ENCODE data around the gene USP49. TPM values are rescaled to one million over a fixed set of nuclear protein-coding genes. Genes with fewer than 3 reads are reported as not detected.
A peak's percentile ranks its signal among the peaks of the same experiment; 100 is the strongest.
"Not testable (repeated sequence)": the region's sequence is repeated elsewhere in the genome, so short reads cannot be mapped to it uniquely, and the experiment has no call there.

The USP49 gene
- polyA plus RNA-seq, 1 donor, result 6.9 TPM

DNA sequence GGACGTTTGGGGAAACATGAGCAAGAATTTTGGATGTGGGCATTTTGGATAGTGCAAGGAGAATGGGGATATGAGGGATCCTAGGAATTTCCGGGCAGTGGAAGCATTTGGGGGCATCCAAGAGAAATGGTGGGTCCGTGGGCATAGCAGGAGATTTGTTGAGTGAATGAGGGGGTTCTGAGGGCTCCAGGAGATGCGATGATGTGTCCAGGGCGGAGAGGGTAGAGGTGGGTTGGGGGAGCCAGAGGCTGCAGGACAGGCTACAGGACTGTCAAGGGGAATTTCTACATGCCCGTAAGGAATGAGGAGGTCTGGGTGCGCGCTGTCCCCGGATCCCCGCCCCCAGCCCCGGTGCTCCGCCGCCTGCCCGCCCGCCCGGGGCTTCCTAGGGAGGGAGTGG, 115.8 kb downstream of the USP49 start:
- DNase-seq, result no peak

DNA sequence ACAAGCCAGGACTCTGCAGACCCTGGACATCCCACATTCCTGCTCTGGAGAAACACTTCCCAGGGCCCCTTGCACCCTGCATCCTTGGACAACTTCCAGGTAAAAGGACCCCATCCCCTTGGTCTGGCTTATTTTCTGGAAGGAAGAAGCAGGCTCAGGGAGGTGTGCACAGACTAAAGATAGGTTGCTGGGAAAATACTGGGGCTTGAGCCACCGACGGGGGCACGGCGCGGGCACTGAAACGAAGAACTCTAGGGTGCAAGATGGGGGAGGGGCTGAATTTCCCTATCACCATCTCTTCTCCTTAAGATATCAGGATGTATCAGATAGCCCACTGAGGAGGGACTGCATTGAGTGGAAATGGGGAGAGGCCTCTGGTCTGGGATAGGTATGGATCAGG, 116.3 kb downstream of the USP49 start:
- no peak for DNase-seq

DNA sequence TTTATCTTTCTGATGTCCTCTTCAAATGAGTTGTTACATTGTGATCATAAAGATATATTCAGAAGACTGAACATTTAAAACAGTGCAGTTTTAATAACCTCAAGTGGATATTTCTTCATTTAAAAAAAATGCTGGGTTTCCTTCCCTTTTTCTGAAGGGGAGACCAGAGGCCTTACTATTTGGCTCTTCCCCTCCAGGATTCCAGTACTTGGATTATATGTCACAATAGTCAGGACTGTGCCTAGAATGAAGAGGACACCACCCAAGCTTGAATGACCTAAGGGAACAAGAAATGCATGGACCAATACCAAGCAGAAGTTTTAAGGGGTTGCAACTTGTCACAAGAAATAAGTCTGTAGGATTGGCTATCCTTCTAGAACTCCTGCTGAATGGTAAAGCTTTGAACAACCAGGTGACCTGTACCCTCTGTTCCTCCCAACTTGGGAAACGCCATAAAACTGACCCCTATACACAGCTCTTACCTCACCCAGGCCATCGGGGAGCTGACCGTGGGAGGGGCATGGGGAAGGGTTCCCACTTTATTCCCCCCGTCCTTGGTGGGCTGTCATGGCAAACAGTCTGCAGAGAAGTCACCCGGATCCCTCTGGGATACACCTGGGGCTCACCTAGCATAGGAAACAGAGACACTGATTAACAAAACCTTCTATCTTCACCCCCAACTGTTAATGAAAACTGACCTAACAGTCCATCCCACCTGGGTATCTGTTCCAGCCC, 117.5 kb downstream of the USP49 start:
- DNase-seq, result no peak

DNA sequence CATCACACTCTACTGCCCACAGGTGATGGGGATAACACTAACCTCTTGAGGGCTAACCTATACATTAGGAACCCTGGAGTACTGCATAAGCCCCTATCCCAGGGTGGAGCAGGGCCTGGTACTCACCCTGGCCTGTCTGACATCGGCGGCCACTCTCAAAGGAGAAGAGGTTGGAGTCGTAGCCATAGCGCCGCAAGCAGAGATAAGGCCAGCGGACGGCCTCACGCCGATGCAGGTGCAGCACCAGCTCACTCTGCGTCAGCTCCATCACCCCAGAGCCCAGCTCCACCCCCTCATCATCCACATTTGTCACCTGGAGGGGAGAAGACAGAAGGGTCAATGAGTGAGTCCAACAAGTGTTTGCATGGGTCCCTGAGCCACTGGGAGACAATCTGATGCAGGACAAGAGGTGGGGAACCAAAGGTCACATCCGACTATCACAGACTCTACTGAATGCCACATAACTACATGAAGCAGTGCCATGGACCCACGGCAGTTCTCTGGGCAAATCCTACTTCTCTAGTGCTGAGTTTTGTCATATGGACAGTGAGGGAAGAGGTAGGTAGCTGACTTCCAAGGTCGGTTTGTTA, 119.8 kb downstream of the USP49 start:
- no peak for DNase-seq

DNA sequence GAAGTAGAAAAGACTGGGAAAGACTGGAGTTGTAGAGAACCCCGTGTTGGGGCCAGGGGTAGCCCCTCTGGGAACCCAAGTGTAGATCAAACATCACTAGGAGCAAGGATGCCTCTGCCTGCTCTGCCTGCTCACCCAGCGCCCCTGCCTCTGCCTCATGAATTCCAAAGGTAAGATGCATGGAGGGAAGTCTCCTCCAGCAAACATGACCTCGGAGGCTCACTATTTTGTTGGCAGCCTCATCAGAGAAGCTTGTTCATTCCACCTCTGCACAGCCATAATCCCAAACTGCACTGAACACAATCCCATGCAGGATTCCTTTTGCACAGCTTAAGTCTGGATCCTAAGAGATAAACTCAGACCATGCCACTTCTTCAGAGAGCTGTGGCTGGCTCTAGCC, 120.3 kb downstream of the USP49 start:
- DNase-seq, result no peak

DNA sequence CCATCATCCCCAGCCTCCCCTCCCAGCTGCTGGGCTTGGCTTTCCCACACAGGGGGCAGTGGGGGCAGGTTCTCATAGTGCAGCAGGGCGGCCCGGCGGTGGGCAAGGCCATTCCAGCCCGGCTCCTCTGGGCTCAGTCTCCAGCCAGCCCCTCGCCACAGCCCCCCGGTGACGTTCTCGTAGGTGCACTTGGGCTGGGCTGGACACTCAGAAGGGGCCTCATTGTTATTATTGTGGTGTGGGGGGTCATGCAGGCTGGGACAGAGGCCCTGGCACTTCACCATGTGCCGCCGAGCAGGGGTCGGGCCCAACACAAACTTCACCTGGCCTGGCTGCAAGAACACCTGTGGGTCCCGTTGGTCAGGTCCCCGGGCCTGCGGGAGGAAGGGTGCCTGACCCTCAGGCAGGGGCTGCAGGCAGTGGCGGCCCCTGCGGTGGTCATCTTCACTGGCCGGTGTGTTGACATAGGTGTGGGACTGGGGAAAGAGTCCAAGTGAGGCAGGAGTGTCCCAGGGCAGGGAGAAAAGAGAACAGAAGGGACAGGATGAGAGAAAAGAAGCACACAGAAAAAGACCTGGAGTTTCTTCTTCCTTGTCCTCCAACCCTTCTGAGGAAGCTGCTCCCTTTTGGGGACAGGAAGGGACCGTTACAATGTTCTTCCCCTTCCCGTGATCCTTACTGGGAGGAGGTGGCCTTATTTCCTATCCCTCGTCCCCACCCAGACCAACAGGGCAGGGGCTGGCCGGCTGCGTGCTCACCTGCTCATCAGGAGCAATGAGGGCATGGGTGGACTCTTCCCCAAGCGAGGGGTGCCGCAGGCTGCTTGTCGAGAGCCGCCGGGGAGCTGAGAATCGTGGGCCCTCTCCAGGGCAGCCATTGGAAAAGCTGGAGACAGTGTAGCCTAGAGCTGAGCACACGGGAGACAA, 123.9 kb downstream of the USP49 start:
- DNase-seq, result no peak

DNA sequence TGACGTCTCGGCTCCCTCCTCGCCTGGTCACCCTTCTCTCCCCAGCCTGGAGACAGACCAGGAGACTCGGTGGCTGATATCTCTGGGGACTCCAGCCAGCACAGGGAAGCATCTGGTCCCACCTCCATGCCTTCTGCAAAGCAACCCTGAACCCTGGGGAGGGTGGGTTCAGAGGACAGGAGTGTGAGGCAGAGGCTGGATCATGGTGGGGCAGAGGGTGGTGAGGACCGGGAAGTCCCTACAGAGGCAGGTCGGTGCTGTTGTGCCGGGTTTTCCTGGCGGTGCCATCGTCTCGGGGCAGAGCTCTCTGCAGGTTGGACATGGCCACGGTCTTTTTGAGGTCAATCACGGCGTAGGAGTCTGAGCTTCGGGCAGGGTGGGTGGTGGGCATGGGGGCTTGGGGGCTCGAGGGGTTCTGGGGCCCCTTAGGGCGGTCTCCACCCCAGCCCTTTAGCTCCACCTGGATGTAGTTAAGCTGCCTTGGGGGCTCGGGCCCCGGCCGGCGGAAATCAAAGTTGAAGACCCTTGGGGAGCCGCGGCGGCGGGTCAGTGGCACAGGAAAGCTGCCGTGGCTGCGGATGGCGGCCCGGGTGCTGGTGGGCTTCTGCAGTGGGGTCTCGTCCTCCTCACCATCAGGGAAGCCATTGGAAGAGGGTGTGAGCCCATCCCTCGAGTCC, 124.7 kb downstream of the USP49 start:
- no peak for DNase-seq

DNA sequence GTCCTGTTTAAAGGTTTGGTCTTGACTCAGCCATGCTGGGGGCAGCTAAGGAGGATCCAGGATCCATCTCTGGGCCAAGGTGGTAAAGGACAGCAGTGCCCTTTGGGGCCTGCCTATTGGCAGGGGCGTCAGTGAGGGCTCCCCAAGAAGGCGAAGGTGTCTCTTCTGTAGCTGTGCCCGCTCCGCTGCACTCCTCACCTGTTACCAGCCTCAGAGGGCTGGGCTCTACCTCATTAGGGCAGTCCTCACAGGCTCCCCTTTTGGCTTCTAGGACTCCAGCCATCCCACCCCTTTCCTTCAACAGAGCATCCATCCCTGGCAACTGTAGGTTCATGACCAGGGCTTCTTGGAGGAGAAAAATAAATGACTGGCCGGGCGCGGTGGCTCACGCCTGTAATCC, 125.8 kb downstream of the USP49 start:
- DNase-seq, result no peak

DNA sequence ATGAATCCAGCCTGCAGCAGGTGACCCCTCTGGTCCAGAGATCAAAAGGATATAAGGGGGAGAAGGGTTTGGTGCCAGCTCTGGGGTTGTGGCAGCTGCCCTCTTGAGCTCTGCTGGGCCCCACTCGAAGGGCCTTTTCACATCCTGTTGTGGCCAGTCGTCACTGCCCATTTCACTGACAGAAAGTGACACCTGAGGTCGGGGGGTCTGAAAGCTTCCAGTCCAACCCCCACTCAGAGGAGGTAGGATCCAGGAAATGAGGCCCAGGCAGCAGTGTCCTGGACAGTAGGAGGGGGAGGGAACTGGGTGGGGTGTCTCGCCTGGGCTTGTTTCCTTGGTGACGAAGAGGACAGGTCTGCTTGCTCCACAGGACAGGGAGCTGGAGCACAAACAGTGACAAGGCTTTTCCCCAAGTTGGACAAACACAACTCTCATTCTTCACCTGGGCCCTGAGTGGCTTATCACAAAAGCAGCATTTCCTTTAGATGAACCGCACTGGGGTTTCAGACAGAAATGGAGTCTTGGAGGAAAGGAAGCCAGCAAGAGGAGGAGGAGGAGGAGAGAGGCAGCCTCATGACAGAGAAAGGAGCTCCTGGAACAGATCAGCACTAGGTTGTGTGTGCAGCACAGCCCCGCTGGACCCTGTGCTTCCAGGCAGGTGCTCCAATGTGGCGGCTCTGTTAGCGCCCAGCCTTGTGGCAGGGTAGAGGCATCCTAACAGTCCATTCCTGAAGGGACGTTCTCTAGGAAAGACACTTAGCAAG, 126.4 kb downstream of the USP49 start:
- no peak for DNase-seq

DNA sequence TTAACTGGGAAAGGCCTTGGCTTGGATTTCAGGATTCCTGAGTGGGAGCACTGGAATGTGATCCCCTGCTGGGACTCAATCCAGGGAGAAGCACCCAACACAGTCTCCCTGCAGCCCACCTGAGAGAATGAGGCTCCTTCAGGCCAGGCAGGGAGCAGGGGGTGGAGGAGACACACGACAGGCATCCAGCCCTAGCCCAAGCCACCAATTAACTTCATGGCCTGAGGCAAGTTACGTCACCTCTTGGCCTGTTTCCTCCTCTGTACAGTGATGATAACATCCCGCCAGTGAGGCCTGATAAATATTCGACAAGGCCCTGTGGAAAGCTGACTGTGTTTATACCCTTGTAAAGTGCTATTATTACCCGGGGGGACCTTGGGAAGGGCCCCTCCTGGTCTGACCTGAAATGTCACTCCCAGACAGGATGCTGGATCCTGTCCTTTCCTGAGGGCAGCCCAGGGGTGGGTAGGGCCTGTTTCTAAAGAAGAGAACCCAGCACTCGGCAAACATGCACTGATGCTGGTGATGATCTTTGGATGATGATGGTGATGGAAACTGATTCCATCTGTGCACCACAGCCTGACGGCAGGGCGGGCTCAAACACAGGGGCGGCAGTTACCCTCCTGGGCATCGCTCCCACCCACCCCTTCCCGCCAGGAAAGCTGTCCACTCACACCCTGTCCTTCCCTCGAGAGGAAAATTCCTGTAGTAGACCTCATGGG, 127.9 kb downstream of the USP49 start:
- peak; percentile 29 for DNase-seq

DNA sequence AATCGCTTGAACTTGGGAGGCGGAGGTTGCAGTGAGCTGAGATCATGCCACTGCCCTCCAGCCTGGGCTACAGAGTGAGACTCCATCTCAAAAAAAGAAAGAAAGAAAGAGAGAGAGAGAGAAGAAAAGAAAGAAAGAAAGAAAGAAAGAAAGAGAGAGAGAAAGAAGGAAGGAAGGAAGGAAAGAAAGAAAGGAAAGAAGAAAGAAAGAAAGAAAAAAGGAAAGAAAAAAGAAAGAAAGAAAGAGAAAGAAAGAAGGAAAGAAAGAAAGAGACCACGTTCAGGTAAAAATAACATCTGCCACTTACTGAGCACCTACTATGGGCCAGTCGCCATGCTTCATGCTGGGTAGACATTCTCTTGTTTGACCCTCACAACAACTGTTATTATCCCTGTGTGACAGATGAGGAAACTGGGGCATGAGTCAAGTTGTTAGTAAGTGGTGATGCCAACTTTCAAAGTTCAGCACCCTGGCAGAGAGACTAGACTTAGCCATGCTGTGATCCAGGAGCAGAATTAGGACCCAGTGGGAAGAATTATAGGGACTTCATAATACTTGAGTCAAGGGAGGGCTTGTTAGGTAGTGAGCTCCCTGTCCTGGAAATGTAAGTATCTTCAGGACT, 129.0 kb downstream of the USP49 start:
- not testable (repeated sequence) for DNase-seq

DNA sequence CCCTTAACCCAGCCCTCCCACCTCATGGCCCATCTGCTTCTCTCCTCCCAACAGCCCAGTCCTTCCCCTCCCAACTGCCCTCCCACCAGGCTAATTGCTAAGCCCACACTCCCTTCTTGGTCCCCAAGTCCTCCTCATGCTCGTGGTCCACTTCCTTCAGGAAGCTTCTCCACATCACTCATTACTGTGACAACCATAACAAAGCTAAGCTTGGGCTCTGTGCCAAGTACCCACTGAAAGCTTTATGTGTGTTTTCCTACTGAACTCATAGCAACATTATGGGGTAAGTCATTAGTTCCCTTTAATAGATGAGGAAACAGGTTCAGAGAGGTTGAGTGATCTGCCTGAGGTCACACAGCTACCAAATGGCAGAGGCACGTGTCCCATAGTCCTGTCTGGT, 131.7 kb downstream of the USP49 start:
- DNase-seq, result no peak

DNA sequence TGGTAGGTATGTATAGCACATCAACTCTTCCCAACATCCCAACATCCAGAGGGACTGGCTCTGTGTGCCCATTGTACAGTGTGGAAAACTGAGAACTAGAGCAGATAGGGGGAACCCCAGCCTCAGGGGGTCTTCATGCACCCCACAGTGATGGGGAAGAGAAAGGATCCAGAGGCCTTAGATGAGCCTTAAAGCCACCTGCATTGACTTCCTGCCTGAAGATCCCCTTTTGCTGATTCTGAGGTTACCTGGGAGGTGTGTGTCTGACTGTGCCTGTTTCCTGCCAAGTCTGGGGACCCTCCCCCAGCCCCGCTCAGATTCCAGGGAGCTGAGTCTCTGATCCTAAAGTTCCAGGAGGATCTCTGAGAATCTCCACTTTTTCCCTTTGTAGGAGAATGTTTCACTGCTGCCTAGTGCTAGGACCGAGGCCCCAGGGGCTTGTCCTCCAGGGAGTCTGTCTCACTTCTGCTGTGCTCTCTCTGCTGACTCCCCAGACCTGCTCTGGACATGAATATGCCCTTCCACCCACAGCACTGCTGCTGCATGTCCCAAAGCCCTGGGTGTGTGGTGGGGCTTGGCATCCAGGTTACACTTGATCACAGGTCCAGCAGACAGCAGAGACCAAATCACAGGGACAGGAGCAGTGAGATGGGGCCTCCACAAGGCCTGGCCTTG, 135.1 kb downstream of the USP49 start:
- no peak for DNase-seq

DNA sequence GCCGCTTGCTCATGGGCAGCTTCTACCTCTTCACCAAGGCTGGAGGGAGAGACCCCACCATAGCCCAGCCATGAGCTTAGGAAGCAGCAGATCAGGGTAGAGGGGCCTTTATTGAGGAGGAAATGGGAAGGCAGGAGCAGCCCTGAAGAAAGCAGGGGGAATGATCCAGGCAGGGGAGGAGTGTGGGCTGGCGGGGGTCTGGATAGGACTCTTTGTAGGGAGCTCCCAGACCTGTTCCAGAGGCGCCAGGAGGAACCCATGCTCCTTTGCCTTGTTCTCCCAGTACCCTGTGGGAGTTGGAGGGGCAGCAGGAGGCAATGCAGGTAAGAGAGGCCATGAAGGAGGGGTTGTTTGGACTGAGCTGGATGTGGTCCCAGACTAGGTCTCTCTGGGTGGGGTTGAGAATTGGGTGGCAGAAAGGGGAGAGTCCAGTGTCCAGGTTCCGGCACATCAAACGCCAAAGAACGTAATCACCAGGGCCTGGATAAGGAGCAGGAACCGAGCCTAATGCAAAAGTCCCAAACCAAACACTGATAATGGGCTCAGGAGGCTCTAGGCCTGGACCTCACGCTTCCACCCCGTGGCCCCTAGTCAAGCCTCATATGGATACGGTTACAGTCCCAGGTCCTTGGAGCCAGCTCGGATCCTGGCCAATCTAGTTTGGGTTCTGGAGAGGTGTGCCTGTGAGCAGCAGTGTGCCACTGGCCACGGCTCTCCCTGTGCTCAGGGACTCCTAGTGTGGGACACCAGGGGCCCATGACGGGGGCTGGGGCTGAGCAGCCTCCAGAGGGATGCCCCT, 135.9 kb downstream of the USP49 start:
- no peak for DNase-seq

DNA sequence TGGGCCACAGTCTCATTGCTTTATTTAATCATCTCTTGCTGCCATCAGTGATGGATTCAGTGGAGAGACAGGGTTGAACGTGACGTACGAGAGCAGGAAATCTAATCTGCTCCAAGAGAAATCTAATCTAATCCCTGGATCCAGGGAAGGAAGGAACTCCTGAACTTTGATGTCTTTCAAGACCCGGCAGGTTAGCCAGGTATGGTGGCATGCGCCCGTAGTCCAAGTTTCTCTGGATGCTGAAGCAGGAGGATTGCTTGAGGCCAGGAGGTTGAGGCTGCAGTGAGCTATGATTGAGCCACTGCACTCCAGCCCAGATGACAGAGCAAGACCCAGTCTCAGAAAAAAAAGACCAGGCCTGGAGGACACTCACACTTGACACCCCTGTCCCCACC, 136.5 kb downstream of the USP49 start:
- no peak for DNase-seq

DNA sequence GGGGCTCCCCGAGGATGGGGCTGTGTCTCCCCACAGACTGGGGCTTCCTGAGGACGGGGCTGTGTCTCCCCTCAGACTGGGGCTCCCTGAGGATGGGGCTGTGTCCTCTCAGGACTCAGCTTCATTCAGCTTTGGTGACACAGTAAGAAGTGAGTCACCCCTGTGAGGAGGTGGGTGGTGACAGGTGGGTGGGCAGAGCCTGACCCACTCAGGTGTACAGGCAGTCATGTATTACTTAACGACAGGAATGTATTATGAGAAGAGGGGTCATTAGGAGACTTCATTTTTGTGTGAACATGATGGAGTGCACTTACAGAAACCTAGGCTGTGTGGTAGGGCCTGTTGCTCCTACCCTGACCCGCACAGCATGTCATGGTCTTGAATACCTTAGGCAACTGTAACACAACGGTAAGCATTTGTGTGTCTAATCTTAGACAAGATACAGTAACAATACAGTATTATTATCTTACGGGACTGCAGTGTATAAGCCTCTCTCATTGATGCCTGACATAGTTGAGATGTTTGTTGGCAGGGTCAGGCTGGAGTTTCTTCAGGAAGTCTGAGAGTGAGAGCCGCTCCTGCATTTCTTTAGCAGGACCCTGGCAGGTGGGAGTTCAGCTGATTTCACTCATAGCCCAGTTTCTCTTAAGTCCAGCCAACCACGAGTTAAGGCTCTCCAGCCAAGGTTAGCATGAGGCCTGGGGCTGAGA, 137.1 kb downstream of the USP49 start:
- DNase-seq, result no peak

DNA sequence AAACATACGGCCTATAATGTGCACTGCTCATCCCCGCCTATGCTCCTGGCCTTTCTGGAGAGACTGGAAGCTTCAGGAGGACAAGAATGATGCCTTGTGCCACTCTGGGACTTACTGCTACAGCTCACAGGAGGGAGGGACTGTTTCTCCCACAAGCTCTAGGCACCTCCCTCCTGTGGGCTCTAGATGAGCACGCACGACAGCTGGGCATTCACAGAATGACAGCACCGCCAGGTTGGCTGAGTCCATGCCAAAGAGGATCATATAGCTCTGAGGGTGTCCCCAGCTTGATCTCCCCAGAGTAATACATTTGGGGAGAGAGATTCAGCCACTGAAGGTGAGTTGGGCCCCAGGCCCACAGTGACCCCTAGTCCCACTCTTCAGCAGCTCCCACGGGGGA, 137.9 kb downstream of the USP49 start:
- DNase-seq, result no peak

DNA sequence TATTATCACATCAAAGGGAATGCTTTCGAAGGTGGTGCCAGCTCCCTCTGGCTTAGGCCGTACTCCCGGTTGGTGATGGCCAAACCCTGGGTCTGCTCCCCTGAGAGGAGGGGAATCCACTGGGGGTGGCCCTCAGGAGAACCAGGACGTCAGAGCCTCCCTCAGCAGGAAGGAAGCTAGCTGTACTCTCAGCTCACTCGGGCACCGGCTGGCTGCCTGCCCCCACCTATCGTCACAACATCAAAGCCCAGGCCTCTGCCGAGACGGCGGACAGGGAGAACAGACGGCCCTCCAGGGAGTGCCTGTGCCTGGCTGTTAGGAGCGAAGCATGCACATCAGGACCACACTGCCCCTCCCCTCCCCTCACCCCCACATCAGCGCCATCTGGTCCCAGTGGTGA, 138.8 kb downstream of the USP49 start:
- no peak for DNase-seq

DNA sequence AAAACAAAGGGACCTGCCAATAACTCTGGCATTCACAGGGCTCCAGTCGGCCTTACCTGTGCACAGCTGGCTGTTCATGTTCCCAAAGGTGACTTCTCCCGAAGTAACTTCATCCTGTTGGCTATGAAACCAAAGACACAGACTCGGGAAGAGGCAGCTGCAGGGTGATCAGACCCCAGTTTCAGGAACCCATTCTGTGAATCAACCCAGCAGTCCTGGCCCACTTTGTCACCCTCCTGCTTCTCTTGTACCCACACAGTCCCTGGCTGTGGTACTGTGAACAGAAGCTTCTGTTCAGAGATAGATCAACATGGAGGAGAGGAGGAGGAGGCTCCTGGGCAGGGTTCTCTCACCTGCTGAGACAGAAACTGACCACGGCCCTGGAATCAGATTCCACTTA, 139.3 kb downstream of the USP49 start:
- no peak for DNase-seq

Measured in hindlimb muscle (tissue), 1 donor.